Suprapubic skin (tissue), 4 donors: ENCODE data around the gene GSX2.

ENCODE experiments used
- CTCF ChIP-seq, 2 donors: fragments of 200-600 bp in 1 of 2; fragments of 450-650 bp in 1 of 2; sonication (generic) in 1 of 2; IDR thresholded peaks; one replicate each; pipeline ENCODE4 v1.5.1; 2016 to 2019; ENCODE audit warnings: antibody characterized with exemption in 2 of 2, mild to moderate bottlenecking in 1 of 2, moderate library complexity in 1 of 2
- EP300 ChIP-seq: sonication (generic); formaldehyde crosslinking; IDR thresholded peaks from one replicate; pipeline ENCODE4 v1.6.1; 2017; ENCODE audit warnings: antibody characterized with exemption
- POLR2AphosphoS5 ChIP-seq, 3 donors: sonication (generic); formaldehyde crosslinking; IDR thresholded peaks; one replicate each; pipeline ENCODE4 v1.6.1; 2017; ENCODE audit warnings: antibody characterized with exemption in 3 of 3

GRCh38 chr4:54120518-54120917 lies 20.6 kb downstream of the GSX2 start:
- TF ChIP-seq CTCF (IDR thresholded peaks at IDR 0.05) (no peak), EP300 (no peak), POLR2AphosphoS5 (IDR thresholded peaks at IDR 0.05) (no peak)
